DLD1 (cell line): ENCODE results near the gene VENTX.

Source experiments
- in situ Hi-C: cut with HindIII; loops from 2 replicates; pipeline ENCODE4 v1.10.0; 2017; ENCODE audit warnings: low sequenced_read_pairs

VENTX gene, protein sequence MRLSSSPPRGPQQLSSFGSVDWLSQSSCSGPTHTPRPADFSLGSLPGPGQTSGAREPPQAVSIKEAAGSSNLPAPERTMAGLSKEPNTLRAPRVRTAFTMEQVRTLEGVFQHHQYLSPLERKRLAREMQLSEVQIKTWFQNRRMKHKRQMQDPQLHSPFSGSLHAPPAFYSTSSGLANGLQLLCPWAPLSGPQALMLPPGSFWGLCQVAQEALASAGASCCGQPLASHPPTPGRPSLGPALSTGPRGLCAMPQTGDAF

DNA sequence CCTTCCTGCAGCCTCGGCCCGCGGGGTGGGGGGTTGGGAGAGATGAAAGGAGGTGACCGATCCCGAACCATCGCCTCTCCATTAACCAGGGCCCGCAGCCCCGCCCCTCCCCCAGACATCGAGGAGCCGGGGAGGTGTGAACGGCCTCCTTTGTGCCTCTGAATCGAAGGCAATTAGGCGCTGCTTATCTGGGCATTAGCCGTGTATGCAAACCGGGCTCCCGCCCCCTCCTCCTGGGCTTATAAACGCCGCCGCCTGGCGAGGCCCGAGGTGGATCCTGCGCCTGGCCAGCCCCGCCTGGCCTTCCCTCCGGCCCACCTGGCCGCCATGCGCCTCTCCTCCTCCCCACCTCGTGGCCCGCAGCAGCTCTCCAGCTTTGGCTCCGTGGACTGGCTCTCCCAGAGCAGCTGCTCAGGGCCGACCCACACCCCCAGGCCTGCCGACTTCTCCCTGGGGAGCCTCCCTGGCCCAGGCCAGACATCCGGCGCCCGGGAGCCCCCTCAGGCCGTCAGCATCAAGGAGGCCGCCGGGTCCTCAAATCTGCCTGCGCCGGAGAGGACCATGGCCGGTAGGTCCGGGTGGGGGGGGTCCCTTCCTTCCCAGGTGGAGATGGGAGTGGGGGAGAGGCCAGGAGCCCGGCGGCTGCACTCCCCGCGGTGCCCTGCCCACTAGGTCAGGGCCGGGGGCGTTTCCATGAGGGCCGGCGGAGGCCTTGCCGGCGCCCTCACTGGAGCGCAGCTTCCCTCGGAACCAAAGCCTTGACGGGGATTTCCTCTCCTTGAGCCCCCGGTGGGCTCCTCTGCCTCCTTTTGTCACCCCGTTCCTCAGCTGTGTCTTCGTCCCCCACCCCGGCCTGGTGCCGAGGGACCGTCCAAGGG lies at the start of gene VENTX:
Gene VENTX (plus strand): TSS at position 268 of the 878 bp plus-strand sequence. CDS start 60 bp downstream, at position 328.
- in situ Hi-C loops: no loop called here

DNA sequence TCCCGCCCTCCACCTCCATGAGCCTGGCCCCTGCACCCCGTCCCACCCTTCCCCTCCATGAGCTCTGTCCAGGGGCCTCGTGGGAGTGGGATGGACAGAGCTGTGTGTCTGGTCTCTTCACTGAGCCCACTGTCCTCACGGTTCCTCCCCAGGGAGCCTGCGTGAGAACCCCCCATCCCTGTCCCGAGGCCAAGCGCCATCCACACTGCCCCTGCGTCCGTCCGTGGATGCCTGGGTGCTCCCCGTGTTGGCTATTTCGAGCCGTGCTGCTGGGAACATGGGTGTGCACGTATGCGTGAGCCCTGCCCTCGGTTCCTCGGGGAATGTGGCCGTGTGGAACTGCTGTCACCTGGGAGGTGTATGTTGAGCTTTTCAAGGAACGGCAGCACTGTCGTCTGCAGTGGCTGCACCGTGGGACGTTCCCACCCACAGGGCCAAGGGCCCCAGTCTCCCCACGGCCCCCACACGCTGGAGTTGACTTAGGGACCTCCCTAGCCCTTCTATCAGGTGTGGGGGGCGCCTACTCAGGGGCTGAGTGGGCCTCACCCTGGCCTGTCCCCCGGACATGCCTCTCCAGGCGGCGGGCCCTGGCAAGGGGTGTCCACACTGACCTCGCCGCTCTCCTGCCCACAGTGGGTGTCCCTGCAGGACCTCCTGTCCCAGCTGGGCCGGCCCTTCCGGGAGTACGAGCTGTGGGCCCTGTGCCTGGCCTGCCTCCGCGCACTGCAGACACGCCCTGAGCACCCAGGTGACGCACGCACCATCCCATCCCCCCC lies 49.6 kb upstream of the VENTX start:
- in situ Hi-C loops: no loop called here

- in situ Hi-C loops: no loop called here
These were observed 48.4 kb upstream of the VENTX start for GRCh38 chr10:133189256-133189655.

DNA sequence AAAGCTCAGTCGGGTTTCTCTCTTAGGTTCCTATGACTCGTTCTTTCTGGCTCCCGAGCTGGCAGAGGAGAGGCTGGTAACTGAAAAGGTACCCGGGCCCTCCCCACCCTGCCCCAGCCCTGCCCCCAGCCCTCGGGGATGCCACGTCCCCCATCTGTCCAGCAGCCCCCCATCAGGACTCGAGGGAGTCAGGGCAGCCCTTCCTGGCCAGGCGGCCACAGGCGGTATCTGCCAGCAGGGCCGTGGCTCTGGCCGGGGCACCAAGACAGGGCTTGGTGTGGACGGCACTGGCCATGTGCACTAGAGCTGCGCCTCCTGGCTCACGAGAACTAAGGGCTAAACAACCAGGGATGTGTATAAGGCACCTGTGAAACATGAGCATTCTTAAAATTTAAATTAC lies 47.9 kb upstream of the VENTX start:
- in situ Hi-C loops: no loop called here

DNA sequence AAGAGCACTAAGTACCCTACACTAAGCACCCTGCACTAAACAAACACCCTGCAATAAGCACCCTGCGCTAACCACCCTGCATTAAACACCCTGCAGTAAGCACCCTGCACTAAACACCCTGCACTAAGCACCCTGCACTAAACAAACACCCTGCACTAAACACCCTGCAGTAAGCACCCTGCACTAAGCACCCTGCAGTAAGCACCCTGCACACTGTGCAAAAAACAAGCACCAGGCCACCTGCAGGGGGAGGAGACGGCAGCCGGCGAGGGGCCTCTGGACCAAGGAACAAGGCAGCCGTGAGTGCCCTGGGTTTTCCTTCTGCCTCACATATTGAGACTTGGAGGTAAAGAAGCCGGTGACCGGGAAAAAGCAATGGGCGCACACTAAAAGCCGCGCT lies 47.4 kb upstream of the VENTX start:
- in situ Hi-C loops: no loop called here

- in situ Hi-C loops: no loop called here
These were observed 46.0 kb upstream of the VENTX start for GRCh38 chr10:133191651-133192050.

- in situ Hi-C loops: no loop called here
These were observed 43.5 kb upstream of the VENTX start for GRCh38 chr10:133194151-133194550.

GRCh38 chr10:133195096-133195495 lies 42.6 kb upstream of the VENTX start:
- in situ Hi-C loops: no loop called here

DNA sequence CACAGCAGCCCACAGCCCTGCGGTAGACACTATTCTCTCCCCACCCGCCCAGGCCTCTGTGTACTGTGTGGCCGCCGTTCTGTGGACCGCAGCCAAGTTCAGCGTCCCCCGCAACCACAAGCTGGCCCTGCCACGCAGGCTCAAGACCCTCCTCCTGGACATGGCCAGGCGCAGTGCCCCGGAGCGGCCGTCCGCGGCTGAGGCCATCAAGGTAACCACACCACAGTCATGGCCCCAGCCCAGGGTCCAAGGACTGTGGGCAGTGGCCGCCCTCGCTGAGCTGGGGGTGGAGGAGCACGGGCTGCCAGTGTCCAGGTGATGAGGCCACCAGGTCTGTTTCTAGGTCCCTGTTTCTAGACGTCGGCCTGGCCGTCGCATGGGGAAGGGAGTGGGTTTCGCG lies 42.0 kb upstream of the VENTX start:
- in situ Hi-C loops: no loop called here

GRCh38 chr10:133196221-133196915 lies 41.3 kb upstream of the VENTX start:
- in situ Hi-C loops: no loop called here

DNA sequence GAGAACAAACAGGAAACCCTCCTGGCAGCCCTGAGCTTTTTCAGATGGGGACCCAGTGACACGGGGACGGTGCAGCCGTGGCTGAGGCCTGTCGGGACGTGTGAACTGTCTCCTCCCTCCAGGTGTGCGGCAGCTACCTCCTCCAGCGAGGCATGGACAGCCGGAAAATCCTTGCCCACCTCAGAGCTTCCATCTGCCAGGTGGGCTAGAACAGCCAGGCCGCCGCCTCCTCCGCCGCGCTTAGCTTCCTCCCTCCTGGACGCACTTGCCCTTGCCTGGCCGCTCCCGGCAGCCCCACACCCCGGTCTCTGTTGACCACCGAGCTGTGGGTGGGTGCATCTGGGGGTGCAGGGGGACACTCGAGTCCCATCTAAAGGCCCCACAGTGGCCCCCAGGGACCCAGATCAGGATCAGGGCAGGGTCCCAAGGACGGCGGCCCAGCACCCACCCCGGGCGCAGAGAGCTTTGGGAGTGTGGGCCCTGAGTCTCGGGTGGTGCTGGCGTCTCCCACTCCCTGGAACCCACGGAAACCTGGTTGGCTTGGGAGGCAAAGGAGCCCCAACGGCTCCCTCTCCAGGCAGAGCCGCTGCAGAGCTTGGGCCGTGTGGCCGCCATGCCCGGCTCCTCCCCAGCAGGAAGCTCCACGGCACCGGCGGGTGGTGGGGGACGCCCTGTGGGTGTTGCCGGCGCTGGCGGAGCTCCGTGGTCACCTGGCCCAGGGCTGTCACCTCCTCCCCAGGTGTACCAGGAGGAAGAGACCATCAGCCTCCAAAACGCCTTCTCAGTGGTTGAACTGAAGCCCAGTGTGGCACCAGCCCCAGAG lies 40.5 kb upstream of the VENTX start:
- in situ Hi-C loops: no loop called here

- in situ Hi-C loops: no loop called here
These were observed 39.9 kb upstream of the VENTX start for GRCh38 chr10:133197786-133198185.

DNA sequence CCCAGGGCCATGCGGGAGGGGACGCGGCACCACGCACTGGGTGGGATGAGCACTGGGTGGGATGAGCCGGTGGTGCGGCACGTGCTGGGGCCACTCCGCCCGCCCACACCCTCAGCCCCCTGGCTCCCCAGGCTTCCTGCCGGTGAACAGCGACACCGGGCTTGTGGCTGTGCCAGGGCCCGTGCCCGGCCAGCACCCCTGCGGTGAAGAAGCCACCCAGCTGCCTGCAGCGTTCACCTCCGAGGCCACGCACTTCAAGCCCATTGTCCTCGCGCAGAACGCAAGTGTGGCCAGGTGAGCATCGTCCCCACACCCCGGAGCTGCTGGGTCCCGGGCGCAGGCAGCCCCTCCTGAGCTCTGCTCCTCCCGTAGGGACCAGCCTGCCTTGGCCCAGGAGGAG lies 39.4 kb upstream of the VENTX start:
- in situ Hi-C loops: no loop called here

GRCh38 chr10:133198621-133199487 lies 38.8 kb upstream of the VENTX start:
- in situ Hi-C loops: no loop called here

GRCh38 chr10:133199488-133199885 lies 38.2 kb upstream of the VENTX start:
- in situ Hi-C loops: no loop called here

DNA sequence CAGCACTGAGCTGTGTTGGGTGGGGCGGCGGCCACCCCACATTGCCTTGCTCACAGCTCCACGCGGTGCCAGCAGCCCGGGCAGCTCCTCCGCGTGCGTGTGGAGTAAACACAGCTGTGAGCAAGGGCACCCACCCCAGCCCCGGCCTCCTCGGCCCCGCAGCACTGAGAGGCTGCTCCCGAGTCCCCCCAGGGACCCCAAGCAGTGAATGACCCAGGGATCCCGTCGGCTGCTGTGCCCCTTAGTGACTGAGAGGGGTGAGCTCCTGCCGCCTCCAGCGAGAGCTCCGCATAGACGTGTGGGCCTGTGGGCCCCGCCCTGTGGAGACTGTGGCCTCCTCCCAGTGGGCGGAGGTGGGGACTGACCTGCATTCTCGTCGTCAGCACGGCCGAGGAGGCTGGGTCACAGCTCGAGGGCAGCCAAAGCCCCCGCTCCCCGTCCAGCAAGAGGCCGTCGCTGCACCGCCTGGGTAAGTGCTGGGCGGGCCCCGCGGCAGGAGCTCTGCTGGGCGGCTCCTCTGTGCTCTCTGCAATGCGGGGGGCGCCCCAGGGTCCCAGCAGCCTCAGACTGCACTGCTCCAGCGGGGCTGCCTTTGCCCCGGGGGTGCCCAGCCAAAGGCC lies 37.6 kb upstream of the VENTX start:
- in situ Hi-C loops: no loop called here

DNA sequence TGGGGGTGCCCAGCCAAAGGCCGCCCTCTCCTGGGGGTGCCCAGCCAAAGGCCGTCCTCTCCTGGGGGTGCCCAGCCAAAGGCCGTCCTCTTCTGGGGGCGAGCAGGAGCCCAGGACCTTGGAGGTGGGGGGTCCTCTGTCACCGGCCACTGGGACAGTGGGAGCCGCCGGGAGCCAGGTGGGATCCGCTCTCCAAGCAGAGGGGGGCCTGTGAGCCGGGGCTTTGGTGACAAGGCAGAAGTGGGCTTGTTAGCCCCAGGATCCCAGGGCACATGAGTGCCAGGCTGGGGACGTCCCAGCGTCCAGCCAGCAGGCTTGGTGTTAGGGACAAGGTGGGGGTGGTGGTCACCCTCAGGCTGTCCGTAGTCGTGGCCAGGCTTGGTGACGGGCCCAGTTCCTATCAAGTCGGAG lies 37.0 kb upstream of the VENTX start:
- in situ Hi-C loops: no loop called here

- in situ Hi-C loops: no loop called here
These were observed 36.3 kb upstream of the VENTX start for GRCh38 chr10:133201151-133201947.
